Suppressor macrophage (primary cell): ENCODE results near the gene SERHL2.
"Not testable (repeated sequence)": the region's sequence is repeated elsewhere in the genome, so short reads cannot be mapped to it uniquely, and the experiment has no call there.

Experiments used
- DNase-seq, 4 experiments: peaks; one replicate each; pipeline ENCODE4 v3.0.0-alpha.2; 2020 to 2022

The SERHL2 gene

DNA sequence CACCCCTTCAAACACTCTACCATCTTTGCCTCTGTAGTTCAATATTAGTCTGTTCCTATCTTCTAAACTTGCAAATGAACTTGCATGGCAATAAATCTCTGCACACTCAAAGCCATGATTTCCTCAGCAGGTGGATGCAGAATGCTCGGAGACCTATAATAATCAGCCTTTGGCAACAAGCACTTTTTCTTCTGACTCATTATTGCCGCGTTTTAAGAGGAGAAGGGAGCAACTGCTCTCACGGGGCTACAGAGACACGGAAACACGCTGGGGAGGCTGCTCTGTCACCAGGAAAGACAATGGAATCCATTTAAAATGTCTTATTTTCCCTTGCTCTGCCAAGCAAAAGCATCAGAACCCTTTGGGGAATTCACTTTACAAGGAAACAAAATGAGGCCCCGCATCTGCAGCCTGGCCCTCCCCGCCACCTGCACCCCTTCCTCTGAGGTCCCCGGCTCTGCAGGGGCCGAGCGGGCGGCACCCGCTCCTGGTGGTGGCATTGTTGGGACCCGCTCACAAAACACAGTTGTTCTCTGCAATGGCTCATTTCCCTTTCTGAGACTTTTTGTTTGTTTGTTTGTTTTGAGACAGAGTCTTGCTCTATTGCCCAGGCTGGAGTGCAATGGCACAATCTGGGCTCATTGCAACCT is 18.5 kb upstream of the SERHL2 start:
- not testable (repeated sequence) for DNase-seq

DNA sequence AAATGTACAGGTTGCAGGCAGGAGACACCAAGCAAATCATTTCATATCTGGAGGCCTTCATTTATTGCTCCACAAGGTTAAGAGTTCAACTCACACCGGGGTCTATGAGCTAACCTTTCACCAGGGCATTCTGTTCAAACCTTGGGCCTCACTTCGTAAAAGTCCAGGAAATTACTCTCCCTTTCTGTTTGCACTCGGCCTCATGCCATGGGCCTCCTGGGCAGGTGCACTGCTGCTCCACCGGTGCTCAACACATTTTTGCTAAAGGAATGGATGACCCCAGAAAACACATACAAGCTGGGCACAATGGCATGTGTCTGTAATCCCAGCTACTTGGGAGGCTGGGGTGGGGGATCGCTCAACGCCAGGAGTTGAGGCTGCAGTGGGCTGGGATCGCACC is 17.6 kb upstream of the SERHL2 start:
- no peak for DNase-seq

DNA sequence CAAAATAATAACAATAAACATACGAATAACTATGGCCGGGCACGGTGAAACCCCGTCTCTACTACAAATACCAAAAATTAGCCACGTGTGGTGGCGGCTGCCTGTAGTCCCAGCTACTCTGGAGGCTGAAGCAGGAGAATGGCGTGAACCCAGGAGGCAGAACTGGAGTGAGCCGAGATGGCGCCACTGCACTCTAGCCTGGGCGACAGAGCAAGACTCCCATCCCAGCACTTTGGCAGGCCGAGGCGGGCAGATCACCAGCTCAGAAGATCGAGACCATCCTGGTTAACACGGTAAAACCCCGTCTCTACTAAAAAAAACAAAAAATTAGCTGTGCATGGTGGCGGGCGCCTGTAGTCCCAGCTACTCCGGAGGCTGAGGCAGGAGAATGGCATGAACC is 17.1 kb upstream of the SERHL2 start:
- not testable (repeated sequence) for DNase-seq

DNA sequence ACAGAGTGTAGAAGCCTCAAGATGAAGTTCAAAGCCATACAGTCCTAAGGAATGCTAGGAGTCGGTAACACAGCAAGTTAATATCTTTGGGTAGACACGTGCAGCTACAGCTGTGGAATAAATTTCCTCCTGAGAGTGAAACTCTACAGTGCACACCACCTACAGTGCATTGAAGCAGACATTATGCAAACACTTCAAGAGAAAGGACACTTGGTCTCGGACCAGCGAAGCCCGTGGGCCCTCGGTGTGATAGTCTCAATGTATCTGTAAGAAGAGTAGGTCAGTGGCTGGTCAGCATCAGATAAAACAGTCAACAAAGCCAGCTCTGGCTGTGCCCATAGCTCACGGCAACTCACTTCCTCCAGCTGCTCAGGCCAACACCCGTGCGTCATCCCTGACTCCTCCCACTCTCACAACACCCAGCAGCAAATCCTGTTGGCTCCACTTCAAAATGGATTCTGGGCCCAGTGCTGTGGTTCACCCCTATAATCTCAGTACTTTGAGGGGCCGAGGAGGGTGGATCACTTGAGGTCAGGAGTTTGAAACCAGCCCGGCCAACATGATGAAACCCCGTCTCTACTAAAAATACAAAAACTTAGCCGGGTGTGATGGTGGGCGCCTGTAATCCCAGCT is 16.4 kb upstream of the SERHL2 start:
- DNase-seq = not testable (repeated sequence)

DNA sequence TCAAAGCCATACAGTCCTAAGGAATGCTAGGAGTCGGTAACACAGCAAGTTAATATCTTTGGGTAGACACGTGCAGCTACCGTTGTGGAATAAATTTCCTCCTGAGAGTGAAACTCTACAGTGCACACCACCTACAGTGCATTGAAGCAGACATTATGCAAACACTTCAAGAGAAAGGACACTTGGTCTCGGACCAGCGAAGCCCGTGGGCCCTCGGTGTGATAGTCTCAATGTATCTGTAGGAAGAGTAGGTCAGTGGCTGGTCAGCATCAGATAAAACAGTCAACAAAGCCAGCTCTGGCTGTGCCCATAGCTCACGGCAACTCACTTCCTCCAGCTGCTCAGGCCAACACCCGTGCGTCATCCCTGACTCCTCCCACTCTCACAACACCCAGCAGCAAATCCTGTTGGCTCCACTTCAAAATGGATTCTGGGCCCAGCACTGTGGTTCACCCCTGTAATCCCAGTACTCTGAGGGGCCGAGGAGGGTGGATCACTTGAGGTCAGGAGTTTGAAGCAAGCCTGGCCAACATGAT is 14.5 kb upstream of the SERHL2 start:
- peak in 3 of 4 experiments; percentile 21 to 33 (median 26) for DNase-seq

DNA sequence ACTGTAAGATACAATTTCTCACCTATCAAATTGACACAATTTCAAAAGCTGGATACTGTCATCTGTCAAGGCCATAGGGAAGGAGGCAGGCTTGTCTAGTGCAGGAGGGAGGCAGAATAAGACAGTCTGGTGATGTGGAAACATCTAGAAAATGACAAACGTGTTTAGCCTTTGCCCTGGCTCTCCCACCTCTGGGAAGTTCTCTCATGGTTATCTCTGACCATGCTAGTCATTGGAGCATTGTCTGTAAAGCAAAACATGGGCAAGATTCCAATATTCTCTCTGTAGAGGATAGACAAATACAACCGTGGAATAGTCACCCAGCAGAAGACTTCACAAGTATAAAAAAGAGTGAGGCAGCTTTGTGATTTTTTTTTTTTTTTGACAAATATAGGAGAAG is 9.1 kb upstream of the SERHL2 start:
- DNase-seq = peak in 2 of 4 experiments; percentile 14 to 34

DNA sequence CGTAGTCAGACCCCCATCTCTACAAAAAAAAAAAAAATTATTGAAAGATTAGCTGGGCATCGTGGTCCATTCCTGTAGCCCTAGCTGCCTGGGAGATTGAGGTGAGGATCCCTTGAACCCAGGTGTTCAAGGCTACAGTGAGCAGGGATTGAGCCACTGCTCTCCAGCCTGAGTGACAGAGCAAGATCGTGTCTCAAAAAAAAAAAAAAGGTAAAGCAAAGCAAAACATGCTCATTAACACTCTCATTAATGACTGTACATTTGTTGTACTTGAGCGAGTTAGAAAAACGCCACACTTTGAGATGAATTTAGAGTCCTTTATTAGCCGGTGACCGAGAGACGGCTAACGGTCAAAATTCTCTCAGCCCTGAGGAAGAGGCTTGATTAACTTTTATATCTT is 6.2 kb upstream of the SERHL2 start:
- no peak for DNase-seq

DNA sequence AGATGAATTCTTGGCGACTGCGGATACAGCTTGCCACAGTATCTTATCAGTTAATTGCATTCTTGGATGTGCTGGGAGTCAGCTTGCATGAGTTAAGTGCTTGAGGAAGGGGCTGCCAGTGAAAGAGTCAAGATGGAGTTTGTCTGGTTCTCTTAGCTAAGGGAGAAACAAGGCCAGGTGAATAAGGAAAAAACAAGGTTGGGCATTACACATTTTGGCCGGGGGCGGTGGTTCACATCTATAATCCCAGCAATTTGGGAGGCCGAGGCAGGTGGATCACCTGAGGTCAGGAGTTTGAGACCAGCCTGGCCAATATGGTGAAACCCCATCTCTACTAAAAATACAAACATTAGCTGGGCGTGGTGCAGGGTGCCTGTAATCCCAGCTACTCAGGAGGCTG is 5.6 kb upstream of the SERHL2 start:
- not testable (repeated sequence) for DNase-seq

DNA sequence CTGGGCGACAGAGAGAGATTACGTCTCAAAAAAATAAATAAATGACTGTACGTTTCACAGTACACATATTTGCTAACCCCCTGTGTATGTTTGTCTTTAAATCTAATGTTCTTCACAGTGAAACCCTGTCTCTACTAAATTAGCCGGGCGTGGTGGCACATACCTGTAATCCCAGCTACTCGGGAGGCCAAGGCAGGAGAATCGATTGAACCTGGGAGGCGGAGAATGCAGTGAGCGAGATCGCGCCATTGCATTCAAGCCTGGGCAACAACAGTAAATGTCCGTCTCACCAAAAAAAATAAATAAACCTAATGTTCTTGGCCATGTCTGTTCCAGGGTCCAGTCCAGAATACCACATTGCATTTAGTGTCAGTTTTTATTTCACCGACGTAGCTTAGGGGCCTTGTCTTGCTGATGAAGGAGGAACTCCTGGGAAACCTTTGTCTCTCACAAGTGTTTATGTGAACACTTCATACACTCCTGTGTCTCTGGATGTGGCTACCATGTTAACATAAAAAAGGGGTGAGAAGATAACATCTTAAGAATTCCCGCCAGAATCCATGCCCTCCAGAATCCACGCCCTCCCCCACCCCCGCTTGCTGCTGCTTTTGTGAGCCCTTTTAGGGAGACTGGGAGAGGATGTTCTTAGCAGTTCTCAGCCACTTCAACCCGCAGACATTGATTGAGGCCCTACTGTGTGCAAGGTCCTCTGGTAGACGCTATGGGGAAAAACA is 5.0 kb upstream of the SERHL2 start:
- no peak for DNase-seq

DNA sequence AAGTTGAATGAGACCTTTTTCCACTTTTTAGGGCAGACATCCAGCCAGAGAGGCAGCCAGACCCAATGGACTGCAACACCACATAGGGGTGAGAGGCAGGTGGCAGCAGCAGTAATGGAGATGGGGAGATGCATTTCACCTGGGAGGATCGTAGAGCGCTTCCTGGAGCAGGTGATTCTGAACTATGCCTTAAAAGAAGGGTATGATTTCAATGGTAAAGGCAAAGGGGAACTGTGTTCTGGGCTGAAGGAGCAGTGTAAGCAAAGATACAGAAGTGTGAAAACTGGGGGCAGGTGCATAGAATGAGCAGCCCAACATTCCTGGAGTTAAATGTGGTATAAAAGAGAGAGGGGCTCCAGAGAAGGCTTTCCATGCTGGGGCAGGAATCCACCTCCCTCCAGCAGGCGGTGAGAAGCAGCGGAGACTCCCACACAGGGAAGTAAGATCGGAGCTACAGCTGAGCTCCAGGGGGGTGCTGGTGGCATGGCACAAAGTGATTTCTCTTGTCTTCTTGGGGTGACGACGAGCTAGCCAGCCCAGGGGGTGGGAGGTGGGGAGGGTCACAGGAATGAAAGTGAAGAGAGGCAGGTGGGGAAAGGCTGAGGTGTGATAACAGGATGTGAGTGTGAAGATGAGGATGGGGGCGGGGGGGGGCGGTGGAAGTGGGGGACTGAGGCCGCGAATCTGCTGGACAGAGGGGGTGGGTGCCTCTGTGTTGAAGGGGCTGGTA is 4.3 kb upstream of the SERHL2 start:
- no peak for DNase-seq

DNA sequence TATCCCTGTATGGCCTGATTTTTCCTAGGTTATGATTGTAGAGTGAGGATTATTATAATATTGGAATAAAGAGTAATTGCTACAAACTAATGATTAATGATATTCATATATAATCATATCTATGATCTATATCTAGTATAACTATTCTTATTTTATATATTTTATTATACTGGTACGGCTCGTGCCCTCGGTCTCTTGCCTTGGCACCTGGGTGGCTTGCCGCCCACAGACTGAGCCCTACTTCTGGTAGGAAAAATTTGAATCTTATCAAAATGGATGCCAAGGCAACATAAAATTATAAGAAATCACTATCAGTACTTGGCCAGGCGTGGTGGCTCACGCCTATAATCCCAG is 1.5 kb upstream of the SERHL2 start:
- DNase-seq = not testable (repeated sequence)

DNA sequence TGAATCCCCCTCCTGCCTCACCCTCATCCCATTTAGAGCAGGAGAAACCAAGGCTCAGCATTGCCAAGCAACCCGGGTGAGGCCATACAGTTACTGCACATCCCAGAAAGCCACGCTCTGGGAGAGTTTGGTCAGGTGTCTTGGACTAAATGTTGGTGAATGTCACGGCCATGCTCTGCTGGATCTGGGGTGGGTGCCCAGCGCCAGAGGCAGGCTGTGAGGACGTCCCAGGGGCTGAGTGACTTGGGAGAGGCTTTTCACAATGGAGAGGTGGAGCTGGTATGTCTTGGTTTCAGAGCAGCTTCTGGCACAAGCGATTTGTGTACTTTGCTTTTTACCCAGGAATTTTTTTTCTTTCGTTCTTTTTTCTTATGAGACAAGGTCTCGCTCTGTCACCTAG is 6.6 kb downstream of the SERHL2 start:
- no peak for DNase-seq

DNA sequence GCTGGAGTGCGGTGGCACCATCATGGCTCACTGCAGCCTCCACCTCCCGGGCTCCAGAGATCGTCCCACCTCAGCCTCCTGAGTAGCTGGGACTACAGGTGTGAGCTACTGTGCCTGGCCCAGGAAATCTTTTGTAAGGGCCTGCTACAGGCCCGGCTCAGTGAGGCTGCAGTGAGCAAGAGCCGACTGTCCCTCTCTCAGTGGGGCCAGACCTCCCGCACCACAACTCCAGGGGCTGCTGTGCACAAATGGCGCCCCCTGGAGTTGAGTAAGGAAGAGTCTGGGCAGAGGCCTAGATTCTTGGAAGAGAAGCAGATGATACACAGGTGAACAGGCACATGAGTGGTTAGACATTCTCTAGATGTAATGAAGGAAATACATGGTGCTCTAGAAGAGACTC is 7.0 kb downstream of the SERHL2 start:
- peak in 3 of 4 experiments; percentile 30 to 47 (median 35) for DNase-seq

DNA sequence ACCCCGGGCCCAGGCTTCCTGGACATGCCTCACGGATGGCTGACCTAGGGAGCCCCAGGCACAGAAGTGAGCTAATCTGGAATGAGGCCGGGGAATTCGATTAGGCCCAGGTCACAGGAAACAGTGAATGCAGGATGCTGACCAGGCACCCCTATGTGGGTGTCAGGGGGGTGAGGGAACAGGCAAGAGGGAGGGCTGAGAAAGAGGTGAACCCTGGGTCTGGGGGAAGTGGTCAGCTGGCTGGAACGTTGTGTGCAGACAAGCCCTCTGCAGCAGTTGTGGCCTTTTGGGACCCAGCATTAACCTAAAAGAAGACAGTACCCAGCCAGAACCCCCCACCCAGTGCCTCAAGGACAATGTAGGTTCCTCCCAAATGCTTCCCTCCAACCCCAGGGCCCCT is 8.1 kb downstream of the SERHL2 start:
- peak in 1 of 4 experiments; percentile 18 for DNase-seq

DNA sequence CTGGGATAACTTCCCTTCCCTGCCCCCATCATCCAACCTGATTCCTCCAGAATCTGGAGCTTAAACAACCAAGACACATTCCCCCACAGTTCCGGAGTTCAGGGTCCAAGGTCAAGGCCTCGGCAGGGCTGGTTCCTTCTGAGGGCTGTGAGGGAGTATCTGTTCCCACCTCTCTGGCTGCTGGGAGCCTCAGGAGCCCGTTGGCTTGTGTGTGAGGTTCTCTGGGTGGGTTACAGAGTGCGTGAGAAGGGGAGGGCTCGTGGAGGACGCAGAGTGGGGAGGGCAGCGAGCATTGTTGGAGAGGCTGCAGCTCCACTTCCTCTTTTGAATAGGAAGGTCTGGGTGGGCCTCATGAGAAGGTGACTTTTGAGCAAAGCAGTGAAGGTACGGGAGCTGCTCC is 8.5 kb downstream of the SERHL2 start:
- DNase-seq = peak; percentile 22 to 51 (median 38)

DNA sequence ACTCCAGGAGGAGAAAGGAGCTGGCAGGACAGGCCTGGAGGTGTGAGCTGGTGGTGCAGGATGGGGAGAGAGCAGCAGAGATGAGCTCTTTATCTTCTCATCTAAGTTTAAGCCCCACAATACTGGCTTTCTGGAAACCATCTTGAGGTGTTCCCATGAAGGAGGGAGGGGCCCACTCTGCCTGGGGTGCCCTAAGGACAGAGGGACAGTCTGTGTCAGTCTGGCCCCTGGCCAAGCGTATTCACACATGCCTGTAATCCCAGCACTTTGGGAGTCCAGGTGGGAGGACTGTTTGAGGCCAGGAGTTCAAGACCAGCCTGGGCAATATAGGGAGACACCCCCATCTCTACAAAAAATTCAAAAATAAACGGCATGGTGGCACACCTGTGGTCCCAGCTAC is 8.9 kb downstream of the SERHL2 start:
- DNase-seq = no peak

DNA sequence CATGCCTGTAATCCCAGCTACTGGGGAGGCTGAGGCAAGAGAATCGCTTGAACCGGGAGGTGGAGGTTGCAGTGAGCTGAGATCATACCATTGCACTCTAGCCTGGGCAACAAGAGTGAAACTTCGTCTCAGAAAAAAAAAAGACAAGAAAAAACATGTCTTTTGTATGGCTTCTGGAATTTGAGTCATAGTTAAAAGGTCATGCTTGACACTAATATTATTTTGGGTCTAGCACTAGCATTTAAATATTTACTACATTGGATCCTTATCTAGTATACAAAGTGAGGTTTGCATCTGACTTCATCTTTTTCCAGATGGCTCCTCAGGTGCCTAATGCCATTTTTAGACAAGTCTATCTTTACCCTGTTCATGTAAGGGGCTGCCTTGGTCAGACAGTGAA is 10.2 kb downstream of the SERHL2 start:
- not testable (repeated sequence) for DNase-seq

DNA sequence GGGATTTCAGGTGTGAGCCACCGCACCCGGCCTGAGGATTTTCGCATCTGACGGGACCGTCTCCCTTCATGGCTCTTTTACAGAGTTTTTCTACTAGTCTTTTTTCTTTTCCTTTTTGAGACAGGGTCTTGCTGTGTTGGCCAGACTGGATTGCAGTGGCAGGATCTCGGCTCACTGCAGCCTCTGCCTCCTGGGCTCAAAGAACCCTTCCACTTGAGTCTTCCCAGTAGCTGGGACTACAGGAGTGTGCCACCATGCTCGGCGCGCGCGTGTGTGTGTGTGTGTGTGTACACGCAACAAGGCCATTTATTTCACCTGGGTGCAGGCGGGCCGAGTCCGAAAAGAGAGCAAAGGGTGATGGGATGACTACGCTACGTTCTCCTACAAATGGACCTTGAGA is 10.9 kb downstream of the SERHL2 start:
- DNase-seq = no peak

DNA sequence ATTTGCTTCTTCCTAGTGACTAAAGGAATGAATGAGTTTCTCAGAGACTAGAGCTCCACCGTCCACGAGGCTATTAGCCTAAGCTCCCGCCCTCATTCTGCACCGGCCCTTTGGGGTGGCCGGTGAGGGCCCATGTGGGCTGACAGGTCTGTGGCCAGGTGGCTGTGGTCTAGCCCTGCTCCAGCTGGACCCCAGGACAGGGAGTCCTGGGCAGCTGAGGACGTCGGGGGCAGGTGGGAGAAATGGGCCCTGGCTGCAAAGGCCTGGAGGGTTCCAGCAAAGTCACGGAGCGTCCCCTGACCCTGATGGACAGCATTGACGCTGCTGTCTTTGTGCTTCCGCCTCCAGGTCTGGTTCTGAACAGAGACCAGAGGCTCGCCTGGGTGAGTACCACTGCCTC is 12.2 kb downstream of the SERHL2 start:
- DNase-seq = no peak

DNA sequence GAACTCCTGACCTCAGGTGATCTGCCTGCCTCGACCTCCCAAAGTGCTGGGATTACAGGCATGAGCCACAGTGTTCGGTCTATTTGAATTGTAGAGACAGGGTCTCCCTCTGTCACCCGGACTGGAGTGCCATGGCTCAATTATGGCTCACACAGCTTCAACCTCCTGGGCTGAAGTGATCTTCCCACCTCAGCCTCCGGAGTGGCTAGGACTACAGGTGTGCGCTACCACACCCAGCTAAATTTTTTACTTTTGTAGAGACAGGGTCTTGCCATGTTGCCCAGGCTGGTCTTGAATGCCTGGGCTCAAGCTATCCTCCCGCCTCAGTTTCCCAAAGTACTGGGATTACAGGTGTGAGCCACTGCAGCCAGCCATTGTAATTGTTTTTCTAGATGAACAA is 14.2 kb downstream of the SERHL2 start:
- DNase-seq = not testable (repeated sequence)

DNA sequence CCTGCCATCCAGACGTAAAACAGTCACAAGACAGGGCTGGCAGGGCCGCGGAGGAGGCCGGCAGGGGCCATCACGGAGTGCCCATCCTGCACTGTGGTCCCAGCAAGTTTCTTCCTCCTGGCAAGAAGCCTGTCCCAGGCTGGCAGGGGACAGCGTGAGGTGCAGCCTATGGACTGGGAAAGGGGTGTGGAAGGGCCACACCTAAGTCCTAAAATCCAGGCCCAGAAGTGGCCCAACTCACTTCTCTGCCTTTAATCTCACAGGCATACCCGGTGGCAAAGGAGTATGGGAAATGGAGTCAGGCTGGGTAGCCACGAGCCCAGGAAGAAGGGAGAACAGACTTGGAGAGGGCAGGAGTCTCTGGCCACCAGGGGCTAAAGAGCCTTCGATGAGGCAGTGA is 16.8 kb downstream of the SERHL2 start:
- not testable (repeated sequence) for DNase-seq

DNA sequence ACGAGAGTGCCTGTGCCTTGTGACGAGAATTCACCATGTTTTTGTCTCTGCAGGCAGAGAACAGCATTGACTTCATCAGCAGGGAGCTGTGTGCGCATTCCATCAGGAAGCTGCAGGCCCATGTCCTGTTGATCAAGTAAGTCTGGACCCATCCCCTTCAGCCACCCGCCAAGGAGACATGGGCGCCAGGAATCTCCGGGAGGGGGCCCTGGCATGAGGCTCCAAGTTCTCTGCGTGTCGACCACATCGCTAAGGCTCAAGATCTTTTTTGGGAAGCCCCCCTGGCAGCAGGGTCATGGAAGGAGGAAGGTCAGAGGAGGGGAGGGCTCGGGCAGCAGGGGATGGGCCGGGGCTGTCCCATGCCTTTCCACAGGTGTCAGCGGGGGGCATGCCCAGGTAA is 17.3 kb downstream of the SERHL2 start:
- not testable (repeated sequence) for DNase-seq

DNA sequence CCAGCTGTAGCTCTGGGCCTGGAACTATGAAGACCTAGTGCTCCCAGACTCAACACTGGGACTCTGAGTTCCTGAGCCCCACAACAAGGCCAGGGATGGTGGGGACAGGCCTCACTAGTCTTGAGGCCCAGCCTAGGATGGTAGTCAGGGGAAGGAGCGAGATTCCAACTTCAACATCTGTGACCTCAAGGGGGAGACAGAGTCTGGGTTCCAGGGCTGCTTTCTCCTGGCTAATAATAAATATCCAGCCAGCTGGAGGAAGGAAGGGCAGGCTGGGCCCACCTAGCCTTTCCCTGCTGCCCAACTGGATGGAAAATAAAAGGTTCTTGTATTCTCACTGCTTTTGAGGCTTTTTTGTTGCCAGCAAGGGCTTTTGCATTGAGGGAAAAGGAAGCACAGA is 20.3 kb downstream of the SERHL2 start:
- not testable (repeated sequence) for DNase-seq
